ENCODE results near the gene CST9L.
"Not testable (repeated sequence)": the region's sequence is repeated elsewhere in the genome, so short reads cannot be mapped to it uniquely, and the experiment has no call there.

The CST9L gene

GRCh38 chr20:23586735-23587525, 18.6 kb upstream of the CST9L start:
- DNase-seq (ENCODE audit: low read depth in 2 of 2): no peak

DNA sequence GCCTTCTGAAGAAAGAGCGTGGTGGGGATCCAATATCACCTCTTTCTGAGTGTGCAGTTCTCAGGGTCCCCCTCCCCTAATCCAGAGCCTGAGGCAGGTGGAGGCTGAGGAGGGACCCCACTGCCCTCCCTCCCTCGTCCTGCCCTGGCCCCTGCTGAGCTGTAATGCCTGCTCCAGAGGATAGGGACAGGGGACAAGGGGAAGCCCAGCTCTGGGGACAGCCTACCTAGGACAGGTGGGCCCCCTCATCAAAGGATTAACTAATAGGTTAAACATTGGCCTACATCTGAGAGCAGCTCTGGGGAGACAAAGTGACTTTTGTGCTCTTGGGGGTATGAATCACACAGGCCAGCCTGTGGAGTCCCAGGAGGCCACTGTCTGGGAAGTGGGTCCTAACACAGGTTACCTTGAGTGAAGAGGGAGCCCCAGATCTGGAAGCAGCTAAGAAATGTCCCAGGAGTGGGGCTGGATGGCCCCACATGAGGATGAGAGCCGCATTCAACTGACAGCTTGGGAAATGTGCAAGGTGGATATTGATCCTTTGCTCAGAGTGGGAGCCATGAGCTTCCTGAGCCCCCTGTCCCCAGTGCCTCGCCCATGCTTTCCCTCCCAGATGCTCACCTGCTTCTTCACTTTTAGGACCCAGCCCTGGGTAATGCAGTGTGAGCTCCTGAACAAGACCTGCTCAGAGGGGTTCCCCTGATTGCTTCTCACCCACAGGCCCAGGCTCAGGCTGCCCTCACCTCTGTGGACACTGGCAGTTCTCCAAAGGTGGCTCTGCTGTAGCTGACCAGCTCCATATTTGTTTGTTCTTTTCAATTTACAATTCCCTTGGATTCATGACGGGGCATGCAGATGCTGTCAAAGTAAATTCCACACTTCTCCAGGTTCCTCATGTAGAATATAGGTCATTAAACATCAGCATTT, 17.8 kb upstream of the CST9L start:
- no peak for DNase-seq (ENCODE audit: low read depth in 2 of 2)

DNA sequence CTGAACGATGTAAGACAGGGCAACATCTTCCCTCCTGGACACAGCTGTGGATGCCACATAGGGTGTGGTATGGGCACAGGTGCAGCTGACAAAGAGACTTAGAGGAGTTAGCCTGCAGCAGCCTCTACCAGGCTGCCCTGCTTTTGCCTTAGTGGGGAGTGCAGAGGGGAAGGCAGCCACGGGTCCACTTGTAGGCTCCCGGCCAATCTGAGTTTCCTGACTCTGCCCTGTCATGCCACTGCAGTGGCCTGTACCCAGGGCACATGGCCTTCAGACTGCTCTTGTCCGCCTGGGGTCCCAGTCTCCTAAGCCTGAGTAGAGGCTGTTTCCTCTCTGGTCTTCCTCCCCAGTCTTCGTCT, 17.1 kb upstream of the CST9L start:
- no peak for DNase-seq (ENCODE audit: low read depth in 2 of 2)

- DNase-seq (ENCODE audit: low read depth in 2 of 2): no peak
These were observed 16.3 kb upstream of the CST9L start for GRCh38 chr20:23584434-23585199.

- DNase-seq (ENCODE audit: low read depth in 2 of 2): no peak
These were observed 15.2 kb upstream of the CST9L start for GRCh38 chr20:23583526-23583925.

- no peak for DNase-seq (ENCODE audit: low read depth in 2 of 2)
These were observed 14.0 kb upstream of the CST9L start for GRCh38 chr20:23582293-23582692.

DNA sequence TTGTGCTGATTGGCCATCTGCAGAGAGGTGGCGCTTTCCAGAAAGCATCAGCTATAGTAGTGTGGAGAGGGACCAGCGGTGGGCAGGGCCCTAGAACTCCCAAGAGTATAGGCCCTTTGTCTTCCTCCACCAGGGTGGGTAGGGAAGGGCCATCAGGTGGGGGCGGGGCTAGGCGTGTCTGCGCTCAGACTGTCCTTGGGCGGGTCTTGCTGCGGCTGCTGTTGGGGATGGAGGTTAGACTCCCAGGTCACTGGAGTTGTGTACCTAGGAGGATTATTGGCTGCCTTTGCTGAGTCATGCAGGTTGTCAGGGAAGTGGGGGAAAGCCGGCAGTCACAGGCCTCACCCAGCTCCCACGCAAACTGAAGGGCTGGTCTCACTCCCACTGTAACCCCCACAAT, 13.5 kb upstream of the CST9L start:
- not testable (repeated sequence) for DNase-seq (ENCODE audit: low read depth in 2 of 2)

GRCh38 chr20:23574977-23575376, 6.7 kb upstream of the CST9L start:
- DNase-seq (ENCODE audit: low read depth in 2 of 2): no peak

DNA sequence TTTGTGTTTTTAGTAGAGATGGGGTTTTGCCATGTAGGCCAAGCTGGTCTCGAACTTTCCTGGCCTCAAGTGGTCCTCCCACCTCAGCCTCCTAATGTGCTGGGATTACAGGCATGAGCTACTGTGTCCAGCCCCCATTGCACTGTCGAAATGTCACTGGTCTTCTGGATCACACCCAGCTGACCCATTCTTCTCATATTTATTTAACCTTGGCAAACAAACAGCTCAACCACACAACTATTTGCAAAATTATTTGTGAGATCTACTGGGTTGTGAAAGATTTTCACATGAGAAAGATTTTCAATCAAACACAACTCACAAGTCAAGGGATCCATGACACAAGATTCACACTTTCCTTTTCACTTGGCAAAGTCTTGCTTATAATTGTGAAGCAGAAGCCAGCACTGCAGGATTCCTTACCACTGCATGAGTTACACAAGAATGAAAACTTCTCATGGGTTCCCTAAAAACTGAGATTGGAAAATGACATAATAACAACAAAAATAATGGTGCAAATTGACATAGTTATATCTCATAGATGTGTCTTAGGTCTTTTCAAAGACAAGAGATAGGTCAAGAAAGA, 2.0 kb upstream of the CST9L start:
- no peak for DNase-seq (ENCODE audit: low read depth in 2 of 2)

- DNase-seq (ENCODE audit: low read depth in 2 of 2): no peak
These were observed 1.3 kb upstream of the CST9L start for GRCh38 chr20:23569570-23569969.

DNA sequence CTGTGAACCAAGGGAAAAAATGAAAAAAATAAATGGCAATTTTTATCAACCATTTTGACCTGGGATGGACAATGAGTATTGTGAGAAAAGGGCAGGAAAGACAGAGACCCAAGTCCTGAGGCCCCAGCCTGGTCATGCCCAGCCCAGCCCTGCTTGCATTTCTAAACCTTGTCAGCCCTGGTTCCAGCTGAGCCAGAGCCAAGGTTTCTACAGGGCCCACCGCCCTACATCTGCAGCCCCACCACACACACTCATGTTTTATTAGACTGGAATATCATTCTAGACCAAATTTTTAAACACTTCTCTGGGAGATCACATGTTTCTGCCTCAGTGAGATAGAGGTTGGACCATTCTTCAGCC, 667 bp upstream of the CST9L start:
- no peak for DNase-seq (ENCODE audit: low read depth in 2 of 2)

DNA sequence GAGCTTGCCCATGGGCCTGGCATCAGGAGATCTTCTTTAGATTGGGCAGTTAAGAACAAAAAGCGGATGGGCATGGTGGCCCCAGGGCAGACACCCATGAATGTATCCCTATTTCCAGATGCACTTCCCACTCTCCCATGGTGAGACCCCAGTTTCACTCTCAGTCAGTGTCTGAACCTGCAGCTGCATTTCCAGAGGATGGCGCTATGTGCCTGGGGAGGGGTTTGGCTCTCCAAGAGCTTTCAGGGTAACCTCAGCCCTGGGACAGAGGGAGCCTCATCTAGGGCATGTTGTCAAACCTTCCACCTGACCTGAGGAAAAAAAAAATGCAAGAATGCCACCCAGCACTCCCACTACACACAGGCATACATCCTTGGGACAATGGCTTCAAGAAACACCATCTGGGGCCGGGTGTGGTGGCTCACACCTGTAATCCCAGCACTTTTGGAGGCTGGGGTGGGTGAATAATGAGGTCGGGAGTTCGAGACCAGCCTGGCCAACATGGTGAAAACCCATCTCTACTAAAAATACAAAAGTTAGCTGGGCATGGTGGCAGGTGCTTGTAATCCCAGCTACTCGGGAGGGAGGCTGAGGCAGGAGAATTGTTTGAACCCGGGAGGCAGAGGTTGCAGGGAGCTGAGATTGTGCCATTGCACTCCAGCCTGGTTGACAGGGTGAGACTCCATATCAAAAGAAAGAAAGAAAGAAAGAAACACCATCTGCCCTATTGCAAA, 1.9 kb downstream of the CST9L start:
- DNase-seq (ENCODE audit: low read depth in 2 of 2): no peak

GRCh38 chr20:23565503-23566045, 2.7 kb downstream of the CST9L start:
- DNase-seq (ENCODE audit: low read depth in 2 of 2): no peak

DNA sequence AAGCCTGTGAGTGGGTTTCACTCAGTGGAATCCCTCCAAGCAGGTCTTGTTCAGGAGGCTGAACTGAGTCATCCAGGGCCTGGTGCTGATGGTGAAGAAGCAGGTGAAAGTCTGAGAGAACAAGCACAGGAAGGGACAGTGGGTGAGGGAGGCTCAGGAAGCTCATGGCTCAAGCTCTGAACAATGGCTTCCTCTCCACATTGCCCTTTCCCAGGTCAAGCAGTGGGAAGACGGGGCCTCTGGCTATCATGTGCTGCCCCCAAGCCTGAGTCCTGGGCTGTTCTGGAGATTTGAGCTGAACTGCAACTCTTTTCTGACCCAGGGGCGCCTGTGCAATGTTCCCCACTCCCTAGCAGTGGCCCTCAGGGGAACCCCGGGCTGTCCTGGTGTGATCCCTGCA, 3.4 kb downstream of the CST9L start:
- no peak for DNase-seq (ENCODE audit: low read depth in 2 of 2)

DNA sequence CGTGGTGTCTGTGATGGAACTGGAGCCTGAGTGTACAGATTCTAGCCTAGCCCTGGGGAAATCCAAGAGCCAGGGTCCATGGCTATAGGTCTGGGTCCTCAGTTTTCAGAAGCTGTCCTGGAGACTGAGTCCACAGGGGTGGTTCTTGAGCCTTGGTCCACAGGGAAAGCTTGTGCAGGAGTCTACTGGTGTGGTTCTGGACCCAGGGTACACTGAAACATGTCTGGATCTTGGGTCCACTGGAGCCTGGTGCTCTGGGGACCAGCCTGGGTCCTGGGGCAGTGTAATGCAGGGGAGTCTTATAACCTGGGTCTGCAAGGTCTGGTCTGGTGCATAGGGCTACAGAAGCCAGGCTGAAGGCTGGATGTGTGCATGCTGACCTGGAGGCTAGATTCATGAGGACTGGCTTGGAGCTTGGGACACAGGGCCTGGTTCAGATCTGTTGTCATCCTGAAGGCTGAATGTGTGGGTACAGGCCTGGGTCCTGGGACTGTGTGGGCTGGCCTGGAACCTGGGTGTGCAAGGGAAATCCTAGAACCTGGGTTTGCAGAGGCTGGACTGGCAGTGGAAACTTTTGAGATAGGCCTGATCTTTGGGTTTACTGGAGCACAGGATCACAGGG, 5.5 kb downstream of the CST9L start:
- DNase-seq (ENCODE audit: low read depth in 2 of 2): no peak

- DNase-seq (ENCODE audit: low read depth in 2 of 2): no peak
These were observed 13.9 kb downstream of the CST9L start for GRCh38 chr20:23554401-23554800.

GRCh38 chr20:23551786-23552185, 16.5 kb downstream of the CST9L start:
- no peak for DNase-seq (ENCODE audit: low read depth in 2 of 2)

DNA sequence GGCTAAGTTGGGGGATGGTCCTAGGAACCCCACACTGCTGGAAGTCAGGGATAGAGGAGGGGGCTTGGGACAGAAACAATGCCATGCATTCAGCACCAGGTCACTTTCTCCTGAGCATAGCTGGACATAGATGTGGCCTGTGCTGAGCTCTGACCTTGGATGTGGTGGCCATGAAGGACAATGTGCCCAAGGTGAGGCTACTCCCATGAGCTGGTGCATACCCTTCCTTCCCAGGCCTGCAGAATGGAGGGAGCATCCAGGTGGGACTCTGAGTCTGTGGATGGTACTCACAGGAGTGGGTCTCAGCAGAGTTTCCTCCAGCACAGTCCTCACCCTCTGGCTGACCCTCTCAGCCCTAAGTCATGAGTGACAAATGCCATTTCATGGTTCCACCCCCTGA, 16.9 kb downstream of the CST9L start:
- DNase-seq (ENCODE audit: low read depth in 2 of 2): no peak

DNA sequence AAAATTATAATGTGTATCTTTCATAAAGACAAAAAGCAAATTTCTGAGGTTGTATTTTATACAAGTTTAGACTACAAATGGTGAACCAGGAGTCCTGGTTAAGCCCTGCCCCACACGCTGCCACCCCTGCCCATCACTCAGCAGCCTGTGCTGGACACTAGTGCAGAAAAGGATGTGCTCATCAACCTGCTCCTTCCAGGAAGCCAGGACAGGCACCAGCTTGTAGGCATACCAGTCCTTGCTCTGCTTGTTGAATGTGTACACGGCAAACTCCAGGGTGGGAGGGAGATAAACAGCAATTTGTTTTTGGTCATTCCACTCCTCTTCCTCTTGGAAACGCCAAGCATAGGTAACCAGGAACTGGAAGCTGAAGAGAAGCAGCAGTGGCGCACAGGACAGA, 18.1 kb downstream of the CST9L start:
- no peak for DNase-seq (ENCODE audit: low read depth in 2 of 2)

DNA sequence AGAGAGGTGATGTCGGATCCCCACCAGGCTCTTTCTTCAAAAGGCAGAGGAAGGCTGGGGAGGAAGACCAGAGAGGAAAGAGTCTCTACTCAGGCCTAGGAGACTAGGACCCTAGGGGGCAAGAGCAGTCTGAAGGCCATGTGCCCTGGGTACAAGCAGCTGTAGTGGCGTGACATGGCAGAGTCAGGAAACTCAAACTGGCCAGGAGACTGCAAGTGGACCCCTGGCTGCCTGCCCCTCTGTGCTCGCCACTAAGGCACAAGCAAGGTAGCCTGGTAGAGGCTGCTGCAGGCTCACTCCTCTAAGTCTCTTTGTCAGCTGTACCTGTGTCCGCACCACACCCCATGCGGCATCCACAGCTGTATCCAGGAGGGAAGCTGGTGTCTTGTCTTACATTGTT, 19.9 kb downstream of the CST9L start:
- no peak for DNase-seq (ENCODE audit: low read depth in 2 of 2)

- DNase-seq (ENCODE audit: low read depth in 2 of 2): no peak
These were observed 20.7 kb downstream of the CST9L start for GRCh38 chr20:23547613-23548012.
